Panc1 (cell line): ENCODE results near the gene PRRT4. TPM values are rescaled to one million over a fixed set of nuclear protein-coding genes. Genes with fewer than 3 reads are reported as not detected.

Experiments used
- ATAC-seq: fragments of 200-7000 bp; cut with Tn5 transposase; 2 replicates; pipeline ENCODE4 v1.9.1; 2020; ENCODE audit warnings: mild to moderate bottlenecking, moderate library complexity
- BruUV-seq: library from RNA; stranded (reverse); fragments of 400-500 nt; replicated peaks from 2 replicates; lab custom pipeline; 2021; lab: Mats Ljungman, UMichigan
- CTCF ChIA-PET: fragments of 300-600 bp; sonication (Branson Sonifier 250); formaldehyde crosslinking; loops from one replicate; lab custom pipeline; 2022; ENCODE audit warnings: antibody characterized with exemption; lab: Charles Lee
- POLR2A ChIA-PET: fragments of 300-600 bp; sonication (Branson Sonifier 250); formaldehyde crosslinking; loops from one replicate; lab custom pipeline; 2022; ENCODE audit warnings: antibody characterized with exemption; lab: Charles Lee
- DNase-seq: peaks from one replicate; pipeline ENCODE4 v3.0.0-alpha.2; 2010; ENCODE audit warnings: low read depth, low spot score
- H3K27ac ChIP-seq: 2 replicates; pipeline ENCODE4 v1.5.1; 2011; ENCODE audit warnings: mild to moderate bottlenecking, low read length, inconsistent platforms
- H3K27me3 ChIP-seq: fragments of 200-500 bp; sonication (Bioruptor generic); 2 replicates; pipeline ENCODE4 v1.6.0; 2014; ENCODE audit warnings: low read length, inconsistent platforms; ENCODE audit not compliant: control insufficient read depth, insufficient read depth
- H3K36me3 ChIP-seq: fragments of 200-500 bp; sonication (Bioruptor generic); 2 replicates; pipeline ENCODE4 v1.5.1; 2014; ENCODE audit warnings: inconsistent platforms, mild to moderate bottlenecking, low read length, moderate library complexity; ENCODE audit not compliant: control insufficient read depth, insufficient read depth
- H3K4me1 ChIP-seq: 2 replicates; pipeline ENCODE4 v1.5.1; 2011; ENCODE audit warnings: inconsistent platforms, mild to moderate bottlenecking, low read length, moderate library complexity; ENCODE audit not compliant: control insufficient read depth, insufficient read depth
- H3K4me3 ChIP-seq, 2 experiments: 2 replicates each; pipeline ENCODE4 v1.5.1; 2011 to 2012; ENCODE audit warnings: low read depth in 2 of 2, low read length in 2 of 2, mild to moderate bottlenecking in 2 of 2, inconsistent platforms in 1 of 2, moderate library complexity in 1 of 2
- H3K9me3 ChIP-seq: fragments of 200-500 bp; sonication (Bioruptor generic); 2 replicates; pipeline ENCODE4 v1.5.1; 2014; ENCODE audit warnings: low read depth, mild to moderate bottlenecking, inconsistent platforms, low read length, moderate library complexity; ENCODE audit not compliant: control insufficient read depth, insufficient read depth
- POLR2AphosphoS5 ChIP-seq: IDR thresholded peaks from 2 replicates; pipeline ENCODE4 v1.6.1; 2012; ENCODE audit warnings: mild to moderate bottlenecking, low read depth, low read length, moderate library complexity
- REST ChIP-seq, 2 experiments: IDR thresholded peaks; 2 replicates each; pipeline ENCODE4 v1.6.1; 2011 to 2012; ENCODE audit warnings: low read depth in 2 of 2, control low read depth in 1 of 2, low read length in 1 of 2, mild to moderate bottlenecking in 1 of 2, moderate library complexity in 1 of 2; ENCODE audit not compliant: insufficient read depth in 1 of 2
- SIN3A ChIP-seq: IDR thresholded peaks from 2 replicates; pipeline ENCODE4 v1.6.1; 2012; ENCODE audit warnings: low read depth, mild to moderate bottlenecking, low read length, moderate library complexity, borderline replicate concordance; ENCODE audit not compliant: insufficient read depth
- TCF7L2 ChIP-seq: IDR thresholded peaks from 2 replicates; pipeline ENCODE4 v1.6.1; 2011; ENCODE audit warnings: mild to moderate bottlenecking, low read depth, low read length, inconsistent platforms
- in situ Hi-C: cut with HindIII; loops from 2 replicates; pipeline ENCODE4 v1.10.0; 2016; ENCODE audit warnings: low sequenced_read_pairs, low pct_unique_long_range_greater_than_20kb
- intact Hi-C: fragments of 100-400 bp; cut with micrococcal nuclease; formaldehyde crosslinking; loops from one replicate; pipeline ENCODE4 v1.10.0; 2022; ENCODE audit not compliant: unreplicated experiment
- total RNA-seq: library from RNA; stranded (reverse); gene quantifications from one replicate; pipeline ENCODE4 v1.2.1, GENCODE V29; 2021; ENCODE audit not compliant: unreplicated experiment

PRRT4 gene
- total RNA-seq, 1 experiment from 2014 or later, result 0.77 TPM

GRCh38 chr7:128303133-128303532 is 58.4 kb downstream of the PRRT4 start:
- DNase-seq (no peak), ATAC-seq (no peak)
- no peaks in the 10 kb centered on the region for H3K36me3 ChIP-seq
- no TSS peak for BruUV-seq
- intact Hi-C loops (no loop called here), in situ Hi-C loops (no loop called here)
- TF ChIP-seq TCF7L2, result no peak
- TF ChIP-seq REST (IDR thresholded peaks at IDR 0.05; ENCODE audit: insufficient read depth in 1 of 2, low read depth in 2 of 2, low read length in 1 of 2), result no peak
- no peak for TF ChIP-seq POLR2AphosphoS5
- TF ChIP-seq SIN3A, result no peak
- ChIA-PET CTCF (no interaction called here), POLR2A (no interaction called here)
- no peaks in the 10 kb centered on the region for H3K9me3 ChIP-seq
- H3K4me1 ChIP-seq, result no peaks in the 10 kb centered on the region
- H3K4me3 ChIP-seq, result no peak overlapping the region
- no peaks in the 10 kb centered on the region for H3K27me3 ChIP-seq
- H3K27ac ChIP-seq, result no peak overlapping the region

- DNase-seq (no peak), ATAC-seq (no peak; the same call in 1 of the 2 replicates)
- BruUV-seq, result no TSS peak
- Histone ChIP-seq H3K4me1 (no peaks in the 10 kb centered on the region), H3K36me3 (no peaks in the 10 kb centered on the region), H3K9me3 (no peaks in the 10 kb centered on the region), H3K27me3 (no peaks in the 10 kb centered on the region), H3K27ac (no peak overlapping the region), H3K4me3 (no peak overlapping the region)
- ChIA-PET POLR2A (interaction anchor here (0.8 kb wide), 1 partner anchor 16 kb away, joined by 3 read pairs; no protein-coding TSS in a partner anchor), CTCF (no interaction called here)
- no peak for TF ChIP-seq SIN3A
- no peak for TF ChIP-seq POLR2AphosphoS5
- intact Hi-C loops (no loop called here), in situ Hi-C loops (no loop called here)
Measured at GRCh38 chr7:128302139-128302538, 59.4 kb downstream of the PRRT4 start.

Other genes with a start within 250 kb of the PRRT4 start
- not detected for gene LEP, start 120.4 kb downstream of the PRRT4 start, total RNA-seq
- gene RBM28, start 17.8 kb downstream of the PRRT4 start, total RNA-seq, result 54.1 TPM
- gene IMPDH1, start 48.3 kb upstream of the PRRT4 start, total RNA-seq, result 114 TPM
- gene HILPDA, start 94.2 kb upstream of the PRRT4 start, total RNA-seq, result 70.8 TPM
- 43.6 TPM for gene METTL2B, start 115.1 kb upstream of the PRRT4 start, total RNA-seq